KOPT-K1 (cell line): ENCODE results near the gene BCL2L13.
A peak's percentile ranks its signal among the peaks of the same experiment; 100 is the strongest.
"Not testable (repeated sequence)": the region's sequence is repeated elsewhere in the genome, so short reads cannot be mapped to it uniquely, and the experiment has no call there.

Experiments
- H3K27ac ChIP-seq: fragments of 200-600 bp; sonication (generic); 2 replicates; pipeline ENCODE4 v1.5.1; 2016; ENCODE audit warnings: antibody characterized with exemption, mild to moderate bottlenecking, low read depth, low read length; ENCODE audit not compliant: poor library complexity, severe bottlenecking
- H3K36me3 ChIP-seq: fragments of 200-600 bp; sonication (generic); 2 replicates; pipeline ENCODE4 v1.5.1; 2017; ENCODE audit warnings: antibody characterized with exemption, mild to moderate bottlenecking, low read length, moderate library complexity; ENCODE audit not compliant: insufficient read depth
- H3K9me3 ChIP-seq: fragments of 200-600 bp; sonication (generic); 2 replicates; pipeline ENCODE4 v1.5.1; 2017; ENCODE audit warnings: antibody characterized with exemption, low read length, mild to moderate bottlenecking; ENCODE audit not compliant: insufficient read depth, poor library complexity, severe bottlenecking

Gene BCL2L13

DNA sequence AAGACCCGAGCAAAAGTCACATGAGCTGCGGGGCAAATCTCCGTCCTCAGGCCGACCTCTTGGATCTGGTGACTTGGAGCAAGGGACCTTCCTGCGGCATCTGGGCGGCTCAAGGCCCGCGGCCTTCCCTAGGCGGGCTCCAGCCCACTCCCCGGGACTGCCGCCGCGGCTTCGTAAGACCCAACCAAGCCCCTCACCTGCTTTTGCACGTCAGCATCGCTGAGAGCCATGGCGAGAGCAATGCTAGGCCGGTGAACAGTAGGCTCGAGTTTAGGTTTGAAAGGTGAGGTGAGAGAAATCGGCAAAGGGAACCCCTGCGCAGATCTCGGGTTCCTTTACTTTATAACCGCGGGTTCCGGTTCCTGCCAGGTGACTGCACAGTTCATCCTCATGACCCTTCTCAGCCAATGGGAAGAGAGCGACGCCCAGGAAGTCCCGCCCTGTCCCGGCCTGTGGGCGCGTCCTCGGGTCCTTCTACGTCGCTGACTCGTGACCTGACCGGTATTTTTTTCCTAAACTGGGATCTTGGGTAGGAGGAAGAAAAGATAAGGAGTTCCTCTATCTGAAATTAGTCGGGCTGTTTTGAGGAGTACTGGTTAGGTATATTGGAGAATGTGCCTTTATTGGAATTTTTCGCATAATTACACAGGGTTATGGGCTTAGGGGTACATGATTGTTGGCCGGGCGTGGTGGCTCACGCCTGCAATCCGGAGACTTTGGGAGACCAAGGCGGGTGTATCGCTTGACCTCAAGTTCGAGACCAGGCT, 10.0 kb upstream of the BCL2L13 start, which contains the start of gene ATP6V1E1:
ATP6V1E1 (minus strand) TSS at position 344 of the 767 bp plus-strand sequence; CDS start at position 230, 114 bp downstream.
- Histone ChIP-seq H3K36me3 (peaks cover 15% of the 10 kb centered on the region; the same call in 1 of the 2 replicates), H3K27ac (peak within 1 kb of the TSS; percentile 81), H3K9me3 (no peaks in the 10 kb centered on the region)

DNA sequence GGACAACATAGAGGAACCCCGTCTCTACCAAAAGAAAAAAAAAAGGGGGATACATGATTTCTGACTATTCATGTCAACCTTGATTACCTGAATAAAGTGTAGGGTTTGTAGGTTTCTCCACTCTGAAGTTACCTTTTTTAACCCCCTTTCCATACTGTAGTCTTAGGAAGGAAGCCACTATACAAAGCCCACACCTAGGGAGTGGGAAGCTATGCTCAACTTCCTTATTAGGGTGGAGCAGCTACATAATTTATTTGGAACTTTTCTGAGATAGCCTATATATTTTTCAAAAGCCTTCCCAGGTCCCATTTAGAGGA, 9.4 kb upstream of the BCL2L13 start:
- Histone ChIP-seq H3K36me3 (peaks cover 13% of the 10 kb centered on the region; the same call in 1 of the 2 replicates), H3K27ac (peak overlapping the region; percentile 81), H3K9me3 (no peaks in the 10 kb centered on the region)

GRCh38 chr22:17629641-17630040, 8.9 kb upstream of the BCL2L13 start:
- H3K9me3 ChIP-seq = no peaks in the 10 kb centered on the region
- H3K36me3 ChIP-seq = peaks cover 8% of the 10 kb centered on the region; the same call in 1 of the 2 replicates
- H3K27ac ChIP-seq = no peak overlapping the region

- Histone ChIP-seq H3K9me3 (no peaks in the 10 kb centered on the region), H3K27ac (no peak overlapping the region)
Observed at GRCh38 chr22:17631076-17631565, 7.4 kb upstream of the BCL2L13 start.

GRCh38 chr22:17633217-17633997, 5.2 kb upstream of the BCL2L13 start:
- Histone ChIP-seq H3K27ac (no peak overlapping the region), H3K36me3 (no peaks in the 10 kb centered on the region), H3K9me3 (no peaks in the 10 kb centered on the region)

More at GRCh38 chr22:17631076-17631565, 7.4 kb upstream of the BCL2L13 start:
- H3K36me3 ChIP-seq = no peaks in the 10 kb centered on the region

- H3K9me3 ChIP-seq = no peaks in the 10 kb centered on the region
- H3K27ac ChIP-seq = no peak overlapping the region
- no peaks in the 10 kb centered on the region for H3K36me3 ChIP-seq
Observed at GRCh38 chr22:17633998-17634323, 4.6 kb upstream of the BCL2L13 start.

DNA sequence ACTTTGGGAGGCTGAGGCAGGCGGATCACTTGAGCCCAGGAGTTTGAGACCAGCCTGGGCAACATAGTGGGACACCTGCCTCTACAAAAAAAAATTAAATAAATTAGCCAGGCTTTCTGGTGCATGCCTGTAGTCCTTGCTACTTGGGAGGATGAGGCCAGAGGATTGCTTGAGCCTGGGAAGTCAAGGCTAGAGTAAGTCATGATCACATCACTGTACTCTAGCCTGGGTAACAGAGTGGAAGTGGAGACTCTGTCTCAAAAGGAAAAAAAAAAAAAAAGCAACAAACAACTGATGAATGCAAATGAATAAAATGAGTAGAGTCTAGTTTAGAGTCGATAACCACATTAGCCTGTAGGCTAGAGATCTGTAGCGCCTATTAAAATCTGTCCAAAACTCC, 3.9 kb upstream of the BCL2L13 start:
- H3K36me3 ChIP-seq = no peaks in the 10 kb centered on the region
- no peaks in the 10 kb centered on the region for H3K9me3 ChIP-seq
- no peak overlapping the region for H3K27ac ChIP-seq

DNA sequence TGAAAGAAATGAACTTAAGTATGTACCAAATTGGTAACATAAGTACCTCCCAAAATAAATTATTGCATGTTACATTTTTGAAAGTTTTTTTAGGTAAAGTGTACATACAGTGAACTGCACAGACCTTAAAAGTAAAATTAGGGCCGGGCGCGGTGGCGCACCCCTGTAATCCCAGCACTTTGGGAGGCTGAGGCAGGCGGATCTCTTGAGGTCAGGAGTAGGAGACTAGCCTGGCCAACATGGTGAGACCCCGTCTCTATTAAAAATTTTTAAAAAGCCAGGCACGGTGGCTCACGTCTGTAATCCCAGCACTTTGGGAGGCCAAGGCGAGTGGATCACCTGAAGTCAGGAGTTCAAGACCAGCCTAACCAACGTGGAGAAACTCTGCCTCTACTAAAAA, 1.7 kb upstream of the BCL2L13 start:
- not testable (repeated sequence) for H3K36me3 ChIP-seq, H3K9me3 ChIP-seq, H3K27ac ChIP-seq

- peak overlapping the region; percentile 96 for H3K27ac ChIP-seq
- no peaks in the 10 kb centered on the region for H3K36me3 ChIP-seq
- H3K9me3 ChIP-seq = no peaks in the 10 kb centered on the region
Observed at GRCh38 chr22:17637490-17638181, 921 bp upstream of the BCL2L13 start.

- H3K36me3 ChIP-seq = no peaks in the 10 kb centered on the region
- no peaks in the 10 kb centered on the region for H3K9me3 ChIP-seq
- H3K27ac ChIP-seq = peak overlapping the region; percentile 96
Observed at GRCh38 chr22:17638182-17638431, 450 bp upstream of the BCL2L13 start.

GRCh38 chr22:17639247-17639741, 737 bp downstream of the BCL2L13 start:
- no peaks in the 10 kb centered on the region for H3K36me3 ChIP-seq
- peak overlapping the region; percentile 96 for H3K27ac ChIP-seq
- H3K9me3 ChIP-seq = no peaks in the 10 kb centered on the region

DNA sequence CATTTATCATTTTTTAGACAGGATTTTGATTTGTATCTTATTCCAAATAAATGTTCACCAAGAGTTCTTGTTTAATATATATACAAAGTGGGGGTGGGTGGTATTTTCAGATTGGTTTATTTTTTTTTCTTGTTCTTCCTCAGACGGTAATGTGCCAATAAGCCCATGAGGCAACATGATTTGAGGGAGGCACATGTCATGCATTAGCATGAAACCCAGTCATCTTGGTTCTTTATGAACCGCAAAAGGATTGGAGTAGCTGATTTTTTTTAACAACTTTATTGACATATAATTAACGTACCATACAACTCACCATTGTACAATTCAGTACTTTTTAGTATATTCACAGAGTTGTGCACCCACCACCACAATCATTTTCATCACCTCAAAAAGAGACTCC, 2.7 kb downstream of the BCL2L13 start:
- no peaks in the 10 kb centered on the region for H3K36me3 ChIP-seq
- H3K27ac ChIP-seq = no peak overlapping the region
- H3K9me3 ChIP-seq = no peaks in the 10 kb centered on the region

- not testable (repeated sequence) for H3K36me3 ChIP-seq, H3K9me3 ChIP-seq, H3K27ac ChIP-seq
Observed at GRCh38 chr22:17642357-17642756, 3.8 kb downstream of the BCL2L13 start.

DNA sequence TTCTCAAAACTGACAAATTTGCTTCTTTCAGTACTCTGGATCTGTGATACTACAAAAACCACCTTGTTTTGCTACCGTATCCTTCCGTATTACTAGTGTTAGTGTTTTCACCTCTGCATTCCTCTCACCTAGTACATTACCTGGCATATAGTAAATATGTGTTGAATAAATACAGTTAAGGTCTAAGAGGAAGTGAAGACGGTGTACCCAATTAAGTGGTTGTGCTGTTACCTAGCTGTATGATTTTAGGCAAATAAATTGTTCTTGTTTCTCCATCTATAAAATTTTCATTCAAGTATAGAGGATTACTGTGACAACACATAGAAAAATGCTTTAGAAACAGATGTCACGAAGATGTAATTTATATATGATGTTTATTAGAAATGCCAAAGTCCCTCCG, 8.9 kb downstream of the BCL2L13 start:
- H3K36me3 ChIP-seq = no peaks in the 10 kb centered on the region
- no peak overlapping the region for H3K27ac ChIP-seq
- no peaks in the 10 kb centered on the region for H3K9me3 ChIP-seq

DNA sequence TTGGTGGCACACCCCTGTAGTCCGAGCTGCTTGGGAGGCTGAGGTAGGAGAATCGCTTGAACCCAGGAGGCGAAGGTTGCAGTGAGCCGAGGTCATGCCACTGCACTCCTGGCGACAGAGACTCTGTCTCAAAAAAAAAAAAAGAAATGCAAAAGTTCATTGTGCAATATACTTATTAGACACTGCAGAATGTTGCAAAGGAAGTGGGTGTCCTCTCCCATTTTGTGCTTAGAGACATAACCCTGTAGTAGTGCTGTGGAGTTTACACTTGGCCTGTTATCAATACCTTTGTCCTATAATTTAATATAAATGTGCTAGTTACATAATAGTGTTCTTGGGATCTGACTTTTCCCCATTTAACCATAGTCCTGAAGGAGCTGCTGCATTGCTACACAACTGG, 9.4 kb downstream of the BCL2L13 start:
- no peaks in the 10 kb centered on the region for H3K9me3 ChIP-seq
- no peak overlapping the region for H3K27ac ChIP-seq
- no peaks in the 10 kb centered on the region for H3K36me3 ChIP-seq
